Astrocyte of the spinal cord (primary cell): ENCODE results near the gene RORC.
"Not testable (repeated sequence)": the region's sequence is repeated elsewhere in the genome, so short reads cannot be mapped to it uniquely, and the experiment has no call there.

Source experiments
- DNase-seq: peaks from one replicate; pipeline ENCODE4 v3.0.0; 2011; ENCODE audit warnings: low read depth, low spot score
- H3K4me3 ChIP-seq: 2 replicates; pipeline ENCODE4 v1.5.1; 2011; ENCODE audit warnings: low read depth, mild to moderate bottlenecking, low read length, moderate library complexity
- in situ Hi-C: cut with HindIII; loops from 2 replicates; pipeline ENCODE4 v1.10.0; 2017; ENCODE audit warnings: low sequenced_read_pairs
- TF ChIP-seq, protein P1 (sequence below): IDR thresholded peaks from 2 replicates; pipeline ENCODE4 v1.5.1; 2012; ENCODE audit warnings: low read depth, mild to moderate bottlenecking, low read length, inconsistent platforms

Gene RORC

DNA sequence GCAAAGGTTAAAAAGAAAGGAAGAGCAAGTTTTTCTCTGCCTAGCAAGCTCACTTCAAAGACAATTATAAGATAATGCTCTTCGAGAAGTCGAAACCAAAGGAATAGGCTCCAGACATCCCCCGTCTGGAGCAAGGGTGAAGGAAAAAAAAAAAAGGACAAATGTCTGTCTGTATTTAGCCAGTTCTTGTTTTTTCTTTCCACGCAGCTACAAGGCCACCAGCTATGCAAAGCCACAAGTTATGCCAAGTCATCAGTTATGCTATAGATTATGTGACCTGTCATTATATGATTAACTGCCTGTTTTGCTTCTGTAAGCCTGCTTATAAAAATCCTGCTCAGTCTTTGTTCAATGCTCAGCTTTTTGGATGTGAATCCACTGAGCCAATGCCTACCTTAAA, 24.3 kb upstream of the RORC start:
- no peak overlapping the region for H3K4me3 ChIP-seq
- DNase-seq: no peak
- TF ChIP-seq, protein P1, sequence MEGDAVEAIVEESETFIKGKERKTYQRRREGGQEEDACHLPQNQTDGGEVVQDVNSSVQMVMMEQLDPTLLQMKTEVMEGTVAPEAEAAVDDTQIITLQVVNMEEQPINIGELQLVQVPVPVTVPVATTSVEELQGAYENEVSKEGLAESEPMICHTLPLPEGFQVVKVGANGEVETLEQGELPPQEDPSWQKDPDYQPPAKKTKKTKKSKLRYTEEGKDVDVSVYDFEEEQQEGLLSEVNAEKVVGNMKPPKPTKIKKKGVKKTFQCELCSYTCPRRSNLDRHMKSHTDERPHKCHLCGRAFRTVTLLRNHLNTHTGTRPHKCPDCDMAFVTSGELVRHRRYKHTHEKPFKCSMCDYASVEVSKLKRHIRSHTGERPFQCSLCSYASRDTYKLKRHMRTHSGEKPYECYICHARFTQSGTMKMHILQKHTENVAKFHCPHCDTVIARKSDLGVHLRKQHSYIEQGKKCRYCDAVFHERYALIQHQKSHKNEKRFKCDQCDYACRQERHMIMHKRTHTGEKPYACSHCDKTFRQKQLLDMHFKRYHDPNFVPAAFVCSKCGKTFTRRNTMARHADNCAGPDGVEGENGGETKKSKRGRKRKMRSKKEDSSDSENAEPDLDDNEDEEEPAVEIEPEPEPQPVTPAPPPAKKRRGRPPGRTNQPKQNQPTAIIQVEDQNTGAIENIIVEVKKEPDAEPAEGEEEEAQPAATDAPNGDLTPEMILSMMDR: no peak
- in situ Hi-C loops: no loop called here

GRCh38 chr1:151855516-151855915, 23.9 kb upstream of the RORC start:
- DNase-seq, in situ Hi-C loops, H3K4me3 ChIP-seq: not testable (repeated sequence)

DNA sequence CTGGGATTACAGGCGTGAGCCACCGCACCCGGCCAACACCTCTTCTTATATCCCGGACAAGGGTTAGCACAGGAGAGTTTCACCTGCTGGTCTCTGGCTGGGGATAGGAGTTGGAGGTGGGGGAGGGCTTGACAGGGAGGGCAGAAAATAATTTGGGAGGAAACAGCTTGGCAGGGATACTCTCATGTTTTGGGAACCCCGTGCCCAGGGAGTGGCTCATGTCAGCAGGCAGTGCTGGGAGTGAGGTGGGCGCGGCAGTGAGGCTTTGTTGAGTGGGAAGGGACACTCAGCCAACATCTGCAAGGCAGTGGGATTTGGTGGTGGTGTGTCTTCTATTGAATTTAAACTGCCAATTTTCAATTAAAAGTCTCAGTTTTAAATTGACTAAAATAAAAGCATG, 23.1 kb upstream of the RORC start:
- TF ChIP-seq, protein P1: no peak
- in situ Hi-C loops: no loop called here
- H3K4me3 ChIP-seq: no peak overlapping the region
- no peak for DNase-seq

GRCh38 chr1:151853411-151853943, 21.9 kb upstream of the RORC start, which contains the start of gene THEM5:
THEM5 (minus strand) TSS chr1:151853712; CDS start chr1:151853565, 147 bp downstream.
- H3K4me3 ChIP-seq: no peak within 1 kb of the TSS
- no peak for DNase-seq
- TF ChIP-seq, protein P1: no peak
- in situ Hi-C loops: no loop called here

DNA sequence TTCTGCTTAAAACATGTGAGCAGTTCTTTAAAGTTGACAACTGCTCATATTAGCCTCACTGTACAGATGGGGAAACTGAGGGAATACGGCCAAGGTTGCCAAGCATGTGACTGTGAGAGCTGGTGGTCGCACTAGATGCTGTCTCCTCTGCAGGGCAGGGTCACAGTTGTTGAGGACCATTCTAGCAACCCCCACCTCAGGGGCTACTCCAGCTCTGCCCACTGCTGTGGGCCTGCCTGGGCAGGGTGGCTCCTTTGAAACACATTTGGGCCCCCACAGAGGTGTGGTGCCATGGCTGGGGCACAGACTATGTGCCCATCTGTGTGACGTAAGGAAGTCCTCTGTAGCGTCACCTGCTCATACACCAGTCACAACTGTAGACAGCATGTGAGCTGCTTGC, 21.1 kb upstream of the RORC start:
- no peak for DNase-seq
- H3K4me3 ChIP-seq: no peak overlapping the region
- in situ Hi-C loops: no loop called here
- TF ChIP-seq, protein P1: no peak

DNA sequence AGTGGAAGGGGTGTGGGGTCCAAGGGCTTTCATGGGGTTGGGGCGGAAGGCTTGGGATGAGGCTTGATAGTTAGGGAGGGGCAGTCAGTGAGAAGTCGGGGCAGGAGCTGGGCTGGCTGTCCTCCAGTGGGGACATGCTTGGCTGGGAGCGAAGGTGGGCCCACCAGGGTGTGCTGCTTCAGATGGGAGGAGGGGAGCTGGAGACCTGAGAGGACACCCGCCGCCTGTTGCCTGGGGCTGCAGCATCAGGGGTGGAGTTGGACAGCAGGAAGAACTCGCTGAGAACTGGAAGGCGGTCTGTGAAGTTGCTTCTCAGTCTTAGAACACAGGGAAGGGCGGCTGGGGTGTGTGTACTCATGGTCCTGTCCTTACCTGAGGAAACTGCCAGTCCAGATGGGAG, 20.3 kb upstream of the RORC start:
- TF ChIP-seq, protein P1: no peak
- H3K4me3 ChIP-seq: no peak overlapping the region
- in situ Hi-C loops: no loop called here

DNA sequence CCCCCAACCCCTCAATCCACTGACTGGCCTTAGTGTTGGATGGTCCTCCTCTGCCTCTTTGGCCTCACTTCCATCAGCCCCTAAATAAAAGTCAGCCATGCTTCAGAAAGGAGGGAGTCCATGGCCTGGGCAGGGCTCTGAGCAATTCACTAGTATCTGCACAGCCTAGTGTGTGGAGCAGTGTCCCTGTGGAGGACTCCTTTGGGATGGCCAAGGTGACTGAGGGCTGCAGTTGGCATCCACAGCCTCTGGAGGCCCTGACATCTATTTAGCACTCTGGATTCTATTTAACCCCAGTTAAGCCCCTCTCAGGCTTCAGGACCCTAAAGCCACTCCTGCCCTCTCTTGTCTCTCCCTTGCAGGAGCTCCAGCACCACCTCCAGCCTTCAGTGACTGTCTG, 18.3 kb upstream of the RORC start:
- TF ChIP-seq, protein P1: no peak
- DNase-seq: no peak
- in situ Hi-C loops: no loop called here
- no peak overlapping the region for H3K4me3 ChIP-seq

More for the DNA sequence above, 20.3 kb upstream of the RORC start:
- DNase-seq: no peak
